Progenitor cell of endocrine pancreas (in vitro differentiated cells): ENCODE measurements around the gene KHDRBS2. TPM values are rescaled to one million over a fixed set of nuclear protein-coding genes. Genes with fewer than 3 reads are reported as not detected.

Experiments
- DNase-seq: peaks from one replicate; pipeline ENCODE4 v3.0.0; 2021; ENCODE audit warnings: low spot score; ENCODE audit not compliant: unreplicated experiment
- H3K27ac Mint-ChIP-seq: 2 replicates; pipeline ENCODE4 v1.8.0; 2021; ENCODE audit warnings: mild to moderate bottlenecking, moderate library complexity, mixed read lengths
- H3K27me3 Mint-ChIP-seq: 2 replicates; pipeline ENCODE4 v1.8.0; 2021; ENCODE audit warnings: mixed read lengths
- H3K36me3 Mint-ChIP-seq: 2 replicates; pipeline ENCODE4 v1.8.0; 2022; ENCODE audit warnings: mixed read lengths; ENCODE audit not compliant: insufficient read depth
- H3K4me1 Mint-ChIP-seq: 2 replicates; pipeline ENCODE4 v1.8.0; 2021; ENCODE audit warnings: low read depth, mixed read lengths
- H3K4me3 Mint-ChIP-seq: 2 replicates; pipeline ENCODE4 v1.8.0; 2021; ENCODE audit warnings: low read depth, mild to moderate bottlenecking, moderate library complexity, mixed read lengths
- H3K9me3 Mint-ChIP-seq: 2 replicates; pipeline ENCODE4 v1.8.0; 2021; ENCODE audit warnings: low read depth, mixed read lengths
- total RNA-seq: library from RNA; stranded (reverse); gene quantifications from 2 replicates; pipeline ENCODE4 v1.2.1, GENCODE V29; 2021
- TF ChIP-seq, protein P1 (sequence below): fragments of 200-600 bp; sonication (generic); IDR thresholded peaks from one replicate; pipeline ENCODE4 v1.5.0; 2021; ENCODE audit warnings: antibody characterized with exemption, mild to moderate bottlenecking; ENCODE audit not compliant: unreplicated experiment

The KHDRBS2 gene
- total RNA-seq, 1 donor from 2014 or later, result 9.7 TPM

GRCh38 chr6:62013719-62014118 lies 272.3 kb downstream of the KHDRBS2 start:
- TF ChIP-seq, protein P1, sequence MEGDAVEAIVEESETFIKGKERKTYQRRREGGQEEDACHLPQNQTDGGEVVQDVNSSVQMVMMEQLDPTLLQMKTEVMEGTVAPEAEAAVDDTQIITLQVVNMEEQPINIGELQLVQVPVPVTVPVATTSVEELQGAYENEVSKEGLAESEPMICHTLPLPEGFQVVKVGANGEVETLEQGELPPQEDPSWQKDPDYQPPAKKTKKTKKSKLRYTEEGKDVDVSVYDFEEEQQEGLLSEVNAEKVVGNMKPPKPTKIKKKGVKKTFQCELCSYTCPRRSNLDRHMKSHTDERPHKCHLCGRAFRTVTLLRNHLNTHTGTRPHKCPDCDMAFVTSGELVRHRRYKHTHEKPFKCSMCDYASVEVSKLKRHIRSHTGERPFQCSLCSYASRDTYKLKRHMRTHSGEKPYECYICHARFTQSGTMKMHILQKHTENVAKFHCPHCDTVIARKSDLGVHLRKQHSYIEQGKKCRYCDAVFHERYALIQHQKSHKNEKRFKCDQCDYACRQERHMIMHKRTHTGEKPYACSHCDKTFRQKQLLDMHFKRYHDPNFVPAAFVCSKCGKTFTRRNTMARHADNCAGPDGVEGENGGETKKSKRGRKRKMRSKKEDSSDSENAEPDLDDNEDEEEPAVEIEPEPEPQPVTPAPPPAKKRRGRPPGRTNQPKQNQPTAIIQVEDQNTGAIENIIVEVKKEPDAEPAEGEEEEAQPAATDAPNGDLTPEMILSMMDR, result no peak
- H3K9me3 Mint-ChIP-seq, result peaks cover 5% of the 10 kb centered on the region
- no peaks in the 10 kb centered on the region for H3K27me3 Mint-ChIP-seq
- H3K4me1 Mint-ChIP-seq, result peaks cover 1% of the 10 kb centered on the region
- no peak overlapping the region for H3K4me3 Mint-ChIP-seq
- peaks cover 10% of the 10 kb centered on the region for H3K36me3 Mint-ChIP-seq
- no peak overlapping the region for H3K27ac Mint-ChIP-seq
- DNase-seq, result no peak

GRCh38 chr6:62009445-62009844 lies 276.6 kb downstream of the KHDRBS2 start:
- no peak overlapping the region for H3K27ac Mint-ChIP-seq
- H3K9me3 Mint-ChIP-seq, result peaks cover 6% of the 10 kb centered on the region
- H3K4me3 Mint-ChIP-seq, result no peak overlapping the region
- DNase-seq, result no peak
- H3K4me1 Mint-ChIP-seq, result peaks cover 1% of the 10 kb centered on the region
- TF ChIP-seq, protein P1, result no peak
- H3K36me3 Mint-ChIP-seq, result peaks cover 11% of the 10 kb centered on the region
- no peaks in the 10 kb centered on the region for H3K27me3 Mint-ChIP-seq

DNA sequence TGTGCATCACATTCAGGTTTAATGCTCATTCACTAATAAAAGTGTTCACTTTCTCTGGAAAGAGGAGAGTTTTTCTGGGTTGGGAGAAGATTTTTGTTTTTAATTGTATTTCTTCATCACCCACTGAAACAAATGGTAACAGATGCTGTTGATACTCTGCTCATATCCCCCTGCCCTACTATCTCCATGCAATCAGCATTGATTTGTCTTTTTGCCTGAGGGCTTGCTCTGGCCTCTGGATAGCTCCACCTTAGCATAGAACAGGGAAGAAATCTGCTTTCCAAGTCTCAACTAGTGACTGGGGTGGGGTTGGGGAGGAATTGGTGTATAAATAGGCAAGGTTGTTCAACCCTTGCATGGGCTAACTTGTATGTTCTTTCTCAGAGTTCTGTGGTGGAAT lies 296.4 kb downstream of the KHDRBS2 start:
- H3K27me3 Mint-ChIP-seq, result no peaks in the 10 kb centered on the region

DNA sequence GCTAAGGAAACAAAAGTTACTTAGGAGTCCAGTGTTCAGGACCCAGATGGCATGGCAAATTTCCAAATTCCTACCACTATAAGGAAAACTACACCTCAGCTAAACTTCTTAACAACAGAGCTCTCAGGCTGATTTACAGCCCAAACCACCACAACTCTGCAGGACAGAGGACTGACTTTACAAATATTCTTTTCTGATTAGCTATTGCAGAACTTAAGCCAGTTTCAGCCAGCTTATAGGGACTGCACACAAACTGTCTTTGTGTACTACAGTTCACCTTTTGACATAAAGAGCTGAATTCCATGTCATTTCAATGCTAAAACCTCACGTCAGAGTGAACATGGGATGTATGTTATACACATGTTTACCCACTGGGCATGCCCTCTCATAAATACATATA lies 305.4 kb downstream of the KHDRBS2 start:
- Mint-ChIP-seq H3K36me3 (no peaks in the 10 kb centered on the region), H3K4me1 (peaks cover 3% of the 10 kb centered on the region), H3K9me3 (no peaks in the 10 kb centered on the region), H3K27me3 (no peaks in the 10 kb centered on the region), H3K4me3 (no peak overlapping the region), H3K27ac (no peak overlapping the region)
- TF ChIP-seq, protein P1, result no peak
- no peak for DNase-seq

More for the DNA sequence above, 296.4 kb downstream of the KHDRBS2 start:
- Mint-ChIP-seq H3K9me3 (no peaks in the 10 kb centered on the region), H3K27ac (no peak overlapping the region), H3K4me1 (peaks cover 3% of the 10 kb centered on the region), H3K36me3 (no peaks in the 10 kb centered on the region), H3K4me3 (no peak overlapping the region)
- TF ChIP-seq, protein P1, result no peak
- DNase-seq, result no peak

GRCh38 chr6:61977947-61978346 lies 308.1 kb downstream of the KHDRBS2 start:
- no peaks in the 10 kb centered on the region for H3K9me3 Mint-ChIP-seq
- no peaks in the 10 kb centered on the region for H3K27me3 Mint-ChIP-seq
- no peaks in the 10 kb centered on the region for H3K4me1 Mint-ChIP-seq
- no peak overlapping the region for H3K4me3 Mint-ChIP-seq
- TF ChIP-seq, protein P1, result no peak
- DNase-seq, result no peak
- no peaks in the 10 kb centered on the region for H3K36me3 Mint-ChIP-seq
- H3K27ac Mint-ChIP-seq, result no peak overlapping the region
